Heart right ventricle (tissue), 16 donors: ENCODE data around the gene SEC63. TPM values are rescaled to one million over a fixed set of nuclear protein-coding genes. Genes with fewer than 3 reads are reported as not detected.
A peak's percentile ranks its signal among the peaks of the same experiment; 100 is the strongest.
"Not testable (repeated sequence)": the region's sequence is repeated elsewhere in the genome, so short reads cannot be mapped to it uniquely, and the experiment has no call there.

Source experiments
- ATAC-seq, 8 donors: fragments of 200-7000 bp; cut with Tn5 transposase; one replicate each; pipeline ENCODE4 v1.9.1; 2020; ENCODE audit warnings: mild to moderate bottlenecking in 8 of 8, moderate library complexity in 8 of 8, moderate number of reproducible peaks in 1 of 8
- DNase-seq, 2 donors: peaks; one replicate each; pipeline ENCODE4 v3.0.0-alpha.2; 2020
- H3K27ac ChIP-seq, 10 donors: fragments of 200-600 bp; sonication (generic) in 2 of 10; one replicate each; pipeline versions ENCODE4 v1.5.0 to v1.8.0; 2020 to 2022; ENCODE audit warnings: mild to moderate bottlenecking in 3 of 10
- H3K27me3 ChIP-seq, 7 donors: fragments of 200-600 bp; one replicate each; pipeline ENCODE4 v1.8.0; 2021 to 2022; ENCODE audit warnings: mild to moderate bottlenecking in 2 of 7
- H3K36me3 ChIP-seq, 9 donors: fragments of 200-600 bp; sonication (generic) in 1 of 9; one replicate each; pipeline versions ENCODE4 v1.5.0 to v1.8.0; 2020 to 2022; ENCODE audit warnings: mild to moderate bottlenecking in 2 of 9
- H3K4me1 ChIP-seq, 9 donors: fragments of 200-600 bp; sonication (generic) in 1 of 9; one replicate each; pipeline versions ENCODE4 v1.5.0 to v1.8.0; 2020 to 2022; ENCODE audit warnings: mild to moderate bottlenecking in 4 of 9
- H3K4me3 ChIP-seq, 10 donors: fragments of 200-600 bp; sonication (generic) in 2 of 10; one replicate each; pipeline versions ENCODE4 v1.5.0 to v1.8.0; 2020 to 2022; ENCODE audit warnings: mild to moderate bottlenecking in 7 of 10, moderate library complexity in 2 of 10
- H3K9me3 ChIP-seq, 11 donors: fragments of 200-600 bp in 10 of 11; sonication (generic) in 2 of 11; one replicate each; pipeline versions ENCODE4 v1.5.0 to v1.8.0; 2013 to 2022; ENCODE audit warnings: mild to moderate bottlenecking in 2 of 11, control low read depth in 1 of 11, moderate library complexity in 1 of 11
- CTCF ChIP-seq, 9 donors: fragments of 200-600 bp; sonication (generic) in 2 of 9; IDR thresholded peaks; one replicate each; pipeline versions ENCODE4 v1.5.0 to v1.8.0; 2021 to 2022; ENCODE audit warnings: antibody characterized with exemption in 9 of 9, mild to moderate bottlenecking in 5 of 9, moderate library complexity in 1 of 9
- WGBS, 2 donors: extraction: QIAGEN DNeasy Blood & Tissue Kit; methylation state at CpG; one replicate each; pipeline ENCODE4 v1.1.7; 2013; ENCODE audit warnings: inconsistent platforms in 1 of 2; 5-methylcytosine and 5-hydroxymethylcytosine counted together
- intact Hi-C, 10 donors: fragments of 100-400 bp; cut with DNase I; formaldehyde crosslinking; loops; one replicate each; pipeline versions ENCODE4 v1.11.1 to v1.14.2; 2022
- polyA plus RNA-seq, 2 donors: library from polyadenylated mRNA; stranded (reverse); fragments of 200-250 nt; gene quantifications; one replicate each; pipeline ENCODE4 v1.2.3, GENCODE V29; 2013
- total RNA-seq, 10 donors: library from RNA; stranded (reverse); fragmentation: NEBNext Ultra II Directional in 3 of 10; extraction: Animal tissue kit (Norgen Biotek cat#: 25700) in 3 of 10; gene quantifications; one replicate each; pipeline versions ENCODE4 v1.2.1 to v1.2.4, GENCODE V29; 2021 to 2023
- donor health status: Arrhythmogenic right ventricular cardiomyopathy.
- donor health status: ischemic (EF 13 %, LVEDD 7.1; RV severe dilation, severe dysfunction).
- donor health status: healthy with polysubstance abuse.
- donor health status: DM: no; HTN: yes; CAD: no.
- donor health status: DM: no; HTN: no; CAD: no.
- donor health status: ischemic (EF 25% LVEDD 6.9; RV normal size, moderate dysfunction).
- donor health status: ischemic (EF 25% LVEDD 5.7; RV mildly dilated, moderate dysfunction).
- donor health status: healthy.
- donor health status: DM: yes; HTN: yes; CAD: no.
- donor health status: Ischemic cardiomyopathy.
- donor health status: ischemic (EF 35%, LVEDD 5.7; RV mildly dilated, moderate dysfunction).
- donor health status: nonischemic (EF 11% LVEDD 7.7; RV severe dilation, severe dysfunction).
- donor health status: DM: yes; HTN: yes; CAD: no.
- donor health status: PGD.
- donor health status: ischemic (EF 29% LVEDD 5.4; RV normal size, mild dysfunction).
- donor health status: nonischemic (EF 23%, LVEDD 6.1; RV moderate dilation, normal function).

SEC63 gene
- total and polyA plus RNA-seq, 12 donors, result 22.5 to 68.3 (median 51.7) TPM

- Histone ChIP-seq H3K36me3 (peaks cover 0 to 6% (median 0%) of the 10 kb centered on the region in 9 donors), H3K27ac (peak overlapping the region; percentile 68 to 95 (median 88)), H3K4me1 (peaks cover 5 to 40% (median 31%) of the 10 kb centered on the region in 9 donors), H3K4me3 (peak overlapping the region; percentile 65 to 93 (median 78)), H3K9me3 (no peaks in the 10 kb centered on the region), H3K27me3 (no peaks in the 10 kb centered on the region)
- 0% methylated on average over 43 of the region's 43 CpGs for WGBS, 2 donors
- peak; percentile 28 to 62 for DNase-seq
- ATAC-seq, result peak; percentile 25 to 70 (median 46)
- TF ChIP-seq CTCF (IDR thresholded peaks at IDR 0.05), result no peak
- intact Hi-C loops, result loop anchor here in 1 of 10 donors (10.0 kb wide), 1 partner anchor 1527 kb away; the partner anchor contains the start of gene ZBTB24
Measured at GRCh38 chr6:107957308-107957908, 600 bp downstream of the SEC63 start.

- intact Hi-C loops, result loop anchor here in 1 of 10 donors (10.0 kb wide), 1 partner anchor 1528 kb away; the partner anchor contains the start of gene ZBTB24
- Histone ChIP-seq H3K27me3 (no peaks in the 10 kb centered on the region), H3K36me3 (peaks cover 0 to 6% (median 0%) of the 10 kb centered on the region in 9 donors), H3K9me3 (no peaks in the 10 kb centered on the region), H3K27ac (peak overlapping the region in 9 of 10 donors; percentile 84 to 95 (median 90)), H3K4me1 (peaks cover 5 to 47% (median 36%) of the 10 kb centered on the region in 9 donors), H3K4me3 (peak overlapping the region; percentile 65 to 93 (median 78))
- ATAC-seq, result no peak
- no peak for TF ChIP-seq CTCF (IDR thresholded peaks at IDR 0.05)
- DNase-seq, result no peak
- WGBS, 2 donors, result 5 to 6% methylated on average over 9 of the region's 9 CpGs
Measured at GRCh38 chr6:107956586-107957307, 1.3 kb downstream of the SEC63 start.

- ATAC-seq, result no peak
- no peaks in the 10 kb centered on the region for H3K27me3 ChIP-seq
- no peaks in the 10 kb centered on the region for H3K9me3 ChIP-seq
- H3K27ac ChIP-seq, result peak overlapping the region in 2 of 10 donors; percentile 90 to 95
- intact Hi-C loops, result loop anchor here in 1 of 10 donors (10.0 kb wide), 1 partner anchor 1529 kb away; the partner anchor contains the start of gene ZBTB24
- peaks cover 0 to 6% (median 0%) of the 10 kb centered on the region in 9 donors for H3K36me3 ChIP-seq
- H3K4me1 ChIP-seq, result peaks cover 5 to 51% (median 36%) of the 10 kb centered on the region in 9 donors
- DNase-seq, result no peak
- WGBS, 2 donors, result 57 to 73% methylated on average over 2 of the region's 2 CpGs
- no peak for TF ChIP-seq CTCF (IDR thresholded peaks at IDR 0.05)
- peak overlapping the region in 8 of 10 donors; percentile 65 to 93 (median 84) for H3K4me3 ChIP-seq
Measured at GRCh38 chr6:107956181-107956580, 1.8 kb downstream of the SEC63 start.

GRCh38 chr6:107953858-107954414, 4.1 kb downstream of the SEC63 start:
- not testable (repeated sequence) for H3K27me3 ChIP-seq, DNase-seq, H3K9me3 ChIP-seq, H3K4me3 ChIP-seq, H3K36me3 ChIP-seq, ATAC-seq, H3K27ac ChIP-seq
- intact Hi-C loops, result loop anchor here in 1 of 10 donors (10.0 kb wide), 1 partner anchor 1531 kb away; the partner anchor contains the start of gene ZBTB24
- peaks cover 5 to 65% (median 50%) of the 10 kb centered on the region in 9 donors for H3K4me1 ChIP-seq
- 90 to 94% methylated on average over 15 to 17 of the region's 19 CpGs for WGBS, 2 donors
